Coronary artery (tissue), 2 donors: ENCODE data around the gene EIF4A2.

Experiments
- DNase-seq: peaks from one replicate; pipeline ENCODE4 v3.0.0-alpha.2; 2017; ENCODE audit warnings: low spot score
- H3K27ac ChIP-seq, 2 donors: fragments of 200-600 bp; sonication (generic); one replicate each; pipeline ENCODE4 v1.5.1; 2016 to 2019
- H3K4me3 ChIP-seq: fragments of 200-600 bp; sonication (generic); 2 replicates; pipeline ENCODE4 v1.5.1; 2016; ENCODE audit warnings: mild to moderate bottlenecking, moderate library complexity
- TF ChIP-seq, protein P1 (sequence below): fragments of 200-600 bp; sonication (generic); IDR thresholded peaks from one replicate; pipeline ENCODE4 v1.5.1; 2019; ENCODE audit warnings: antibody characterized with exemption

Gene EIF4A2

DNA sequence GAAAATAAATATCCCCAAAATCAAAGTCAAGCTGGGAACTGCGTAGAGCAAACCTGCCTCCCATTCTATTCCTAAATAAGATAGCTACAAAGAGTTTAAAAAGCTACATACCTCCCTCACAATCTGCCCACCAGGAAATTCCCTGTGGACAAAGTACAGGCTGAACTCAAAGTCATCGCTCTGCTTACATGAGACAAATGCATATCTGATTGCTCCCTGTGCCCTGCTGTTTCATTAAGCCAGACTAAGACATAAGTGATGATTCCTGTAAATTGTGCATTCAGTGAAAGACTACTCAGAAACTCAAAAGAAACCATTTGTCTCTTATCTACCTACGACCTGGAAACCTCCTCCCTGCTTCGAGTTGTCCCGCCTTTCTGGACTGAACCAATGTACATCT lies 28.5 kb upstream of the EIF4A2 start:
- H3K4me3 ChIP-seq = no peak overlapping the region
- no peak overlapping the region for H3K27ac ChIP-seq
- no peak for DNase-seq
- TF ChIP-seq, protein P1, sequence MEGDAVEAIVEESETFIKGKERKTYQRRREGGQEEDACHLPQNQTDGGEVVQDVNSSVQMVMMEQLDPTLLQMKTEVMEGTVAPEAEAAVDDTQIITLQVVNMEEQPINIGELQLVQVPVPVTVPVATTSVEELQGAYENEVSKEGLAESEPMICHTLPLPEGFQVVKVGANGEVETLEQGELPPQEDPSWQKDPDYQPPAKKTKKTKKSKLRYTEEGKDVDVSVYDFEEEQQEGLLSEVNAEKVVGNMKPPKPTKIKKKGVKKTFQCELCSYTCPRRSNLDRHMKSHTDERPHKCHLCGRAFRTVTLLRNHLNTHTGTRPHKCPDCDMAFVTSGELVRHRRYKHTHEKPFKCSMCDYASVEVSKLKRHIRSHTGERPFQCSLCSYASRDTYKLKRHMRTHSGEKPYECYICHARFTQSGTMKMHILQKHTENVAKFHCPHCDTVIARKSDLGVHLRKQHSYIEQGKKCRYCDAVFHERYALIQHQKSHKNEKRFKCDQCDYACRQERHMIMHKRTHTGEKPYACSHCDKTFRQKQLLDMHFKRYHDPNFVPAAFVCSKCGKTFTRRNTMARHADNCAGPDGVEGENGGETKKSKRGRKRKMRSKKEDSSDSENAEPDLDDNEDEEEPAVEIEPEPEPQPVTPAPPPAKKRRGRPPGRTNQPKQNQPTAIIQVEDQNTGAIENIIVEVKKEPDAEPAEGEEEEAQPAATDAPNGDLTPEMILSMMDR = no peak

- no peak for DNase-seq
- Histone ChIP-seq H3K27ac (no peak overlapping the region), H3K4me3 (no peak overlapping the region)
- TF ChIP-seq, protein P1 = no peak
Observed at GRCh38 chr3:186757214-186757613, 26.2 kb upstream of the EIF4A2 start.

DNA sequence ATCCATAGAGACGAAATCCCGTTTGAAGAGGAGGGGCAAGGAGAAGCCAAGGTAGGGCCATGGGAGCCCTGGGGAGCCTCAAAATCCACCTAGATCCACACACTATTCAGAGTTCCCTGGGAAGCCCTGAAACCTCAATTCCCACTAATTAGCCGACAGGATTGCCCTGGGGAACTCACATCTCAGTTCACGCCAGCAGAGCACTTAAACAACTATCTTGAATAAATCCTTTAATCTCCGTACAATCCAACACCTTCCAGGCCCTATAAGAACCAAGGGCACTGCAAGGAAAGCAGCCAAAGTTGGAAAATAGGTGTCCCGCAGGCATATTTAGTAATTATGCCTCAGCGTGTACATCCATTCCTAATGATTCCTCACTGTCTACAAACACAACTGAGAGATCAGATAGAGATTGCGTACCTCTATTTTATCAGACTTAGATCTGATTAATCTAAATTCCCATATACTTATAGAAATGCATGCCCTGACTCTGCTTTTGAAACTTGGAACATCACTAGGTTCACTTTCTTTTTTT lies 25.6 kb upstream of the EIF4A2 start:
- TF ChIP-seq, protein P1 = no peak
- no peak for DNase-seq
- no peak overlapping the region for H3K27ac ChIP-seq
- no peak overlapping the region for H3K4me3 ChIP-seq

- TF ChIP-seq, protein P1 = no peak
- no peak overlapping the region for H3K27ac ChIP-seq
- no peak for DNase-seq
- H3K4me3 ChIP-seq = no peak overlapping the region
Observed at GRCh38 chr3:186759231-186759930, 24.0 kb upstream of the EIF4A2 start.

DNA sequence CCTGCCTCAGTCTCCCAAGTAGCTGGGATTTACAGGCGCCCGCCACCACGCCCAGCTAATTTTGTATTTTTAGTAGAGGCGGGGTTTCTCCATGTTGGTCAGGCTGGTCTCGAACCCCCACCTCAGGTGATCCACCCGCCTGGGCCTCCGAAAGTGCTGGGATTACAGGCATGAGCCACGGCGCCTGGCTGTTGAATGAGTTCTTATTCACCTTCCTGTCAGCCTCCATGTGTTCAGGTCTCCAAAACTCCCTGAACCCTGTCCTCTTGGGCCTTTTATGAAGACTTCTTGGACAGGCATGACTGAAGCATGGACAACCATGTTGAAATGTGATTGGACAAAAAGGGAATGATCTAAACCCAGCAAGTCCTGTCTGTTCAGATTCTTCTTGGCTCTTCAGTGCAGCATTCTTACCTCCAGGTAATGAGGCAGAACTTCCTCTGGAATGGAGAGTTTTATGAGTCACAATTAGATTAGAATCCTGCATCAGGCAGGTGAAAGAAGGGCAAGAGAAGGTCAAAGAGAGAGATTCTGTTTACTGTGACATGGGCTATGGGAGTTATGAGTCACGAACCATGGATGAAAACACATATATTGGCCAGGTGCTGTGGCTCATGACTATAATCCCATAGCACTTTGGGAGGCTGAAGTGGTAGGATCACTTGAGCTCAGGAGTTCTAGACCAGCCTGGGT lies 23.1 kb upstream of the EIF4A2 start:
- no peak for DNase-seq
- TF ChIP-seq, protein P1 = no peak
- H3K4me3 ChIP-seq = no peak overlapping the region
- H3K27ac ChIP-seq = no peak overlapping the region

DNA sequence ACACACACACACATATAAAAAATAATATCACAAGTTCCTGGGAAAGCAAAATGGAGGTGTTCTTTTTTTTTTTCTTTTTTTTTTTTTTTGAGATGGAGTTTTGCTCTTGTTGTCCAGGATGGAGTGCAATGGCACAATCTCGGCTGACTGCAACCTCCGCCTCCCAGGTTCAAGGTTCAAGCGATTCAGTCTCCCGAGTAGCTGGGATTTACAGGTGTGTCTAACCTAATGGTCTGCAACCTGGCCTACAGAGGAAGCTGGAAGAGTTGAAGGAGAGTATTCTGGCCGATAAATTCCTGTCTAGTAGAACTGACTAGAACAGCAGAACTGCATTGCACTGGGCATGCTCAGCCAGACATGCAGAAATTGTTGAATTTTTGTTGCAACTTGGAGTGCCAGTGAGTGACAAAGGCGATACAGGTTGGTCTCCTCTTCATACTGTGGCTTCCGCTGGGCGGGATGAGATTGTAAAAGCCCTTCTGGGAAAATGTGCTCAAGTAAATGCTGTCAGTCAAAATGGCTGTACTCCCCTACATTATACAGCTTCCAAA lies 22.4 kb upstream of the EIF4A2 start:
- TF ChIP-seq, protein P1 = no peak
- Histone ChIP-seq H3K4me3 (no peak overlapping the region), H3K27ac (no peak overlapping the region)
- DNase-seq = no peak
